ENCODE results near the gene MAVS. TPM values are rescaled to one million over a fixed set of nuclear protein-coding genes. Genes with fewer than 3 reads are reported as not detected.

MAVS gene
- total and polyA plus RNA-seq, 4 donors: 13.2 to 39.6 (median 20.9) TPM

GRCh38 chr20:3803289-3803688 lies 43.3 kb upstream of the MAVS start:
- Histone ChIP-seq H3K4me1 (ENCODE audit: control insufficient read depth in 5 of 5, insufficient read depth in 5 of 5, low read length in 5 of 5) (peaks cover 4 to 55% (median 26%) of the 10 kb centered on the region in 5 donors), H3K9me3 (ENCODE audit: control insufficient read depth in 4 of 4, insufficient read depth in 3 of 4, low read length in 3 of 4) (no peaks in the 10 kb centered on the region), H3K27me3 (ENCODE audit: control insufficient read depth in 3 of 3, insufficient read depth in 3 of 3, low read length in 2 of 3) (no peaks in the 10 kb centered on the region), H3K9ac (ENCODE audit: insufficient read depth in 1 of 2, low read length in 2 of 2) (no peak overlapping the region), H3K27ac (ENCODE audit: low read depth in 1 of 2, low read length in 1 of 2) (peak overlapping the region in 1 of 2 donors; percentile 33), H3K36me3 (ENCODE audit: control insufficient read depth in 4 of 4, insufficient read depth in 4 of 4, low read length in 4 of 4) (peaks cover 0 to 55% (median 35%) of the 10 kb centered on the region in 4 donors), H3K4me3 (no peak overlapping the region)
- 90 to 94% methylated on average over 13 to 14 of the region's 14 CpGs for WGBS, 2 donors
- DNase-seq (no peak), ATAC-seq (ENCODE audit: insufficient read depth, low FRiP score) (no peak)
- no peak for TF ChIP-seq CTCF (IDR thresholded peaks at IDR 0.05; ENCODE audit: control extremely low read depth, extremely low read depth)

- ATAC-seq (ENCODE audit: insufficient read depth, low FRiP score): no peak
- H3K27ac ChIP-seq (ENCODE audit: low read depth in 1 of 2, low read length in 1 of 2): peak overlapping the region in 1 of 2 donors; percentile 33
- H3K9ac ChIP-seq (ENCODE audit: insufficient read depth in 1 of 2, low read length in 2 of 2): no peak overlapping the region
- no peak for TF ChIP-seq CTCF (IDR thresholded peaks at IDR 0.05; ENCODE audit: control extremely low read depth, extremely low read depth)
- H3K4me1 ChIP-seq (ENCODE audit: control insufficient read depth in 5 of 5, insufficient read depth in 5 of 5, low read length in 5 of 5): peaks cover 4 to 51% (median 26%) of the 10 kb centered on the region in 5 donors
- H3K9me3 ChIP-seq (ENCODE audit: control insufficient read depth in 4 of 4, insufficient read depth in 3 of 4, low read length in 3 of 4): no peaks in the 10 kb centered on the region
- WGBS, 2 donors: 79 to 86% methylated on average over 6 of the region's 6 CpGs
- DNase-seq: no peak
- no peaks in the 10 kb centered on the region for H3K27me3 ChIP-seq (ENCODE audit: control insufficient read depth in 3 of 3, insufficient read depth in 3 of 3, low read length in 2 of 3)
- peaks cover 0 to 52% (median 35%) of the 10 kb centered on the region in 4 donors for H3K36me3 ChIP-seq (ENCODE audit: control insufficient read depth in 4 of 4, insufficient read depth in 4 of 4, low read length in 4 of 4)
- no peak overlapping the region for H3K4me3 ChIP-seq
Measured at GRCh38 chr20:3803854-3804253, 42.8 kb upstream of the MAVS start.

- H3K4me1 ChIP-seq (ENCODE audit: control insufficient read depth in 5 of 5, insufficient read depth in 5 of 5, low read length in 5 of 5): peaks cover 4 to 46% (median 25%) of the 10 kb centered on the region in 5 donors
- no peak for TF ChIP-seq CTCF (IDR thresholded peaks at IDR 0.05; ENCODE audit: control extremely low read depth, extremely low read depth)
- H3K27me3 ChIP-seq (ENCODE audit: control insufficient read depth in 3 of 3, insufficient read depth in 3 of 3, low read length in 2 of 3): no peaks in the 10 kb centered on the region
- no peak for ATAC-seq (ENCODE audit: insufficient read depth, low FRiP score)
- no peaks in the 10 kb centered on the region for H3K9me3 ChIP-seq (ENCODE audit: control insufficient read depth in 4 of 4, insufficient read depth in 3 of 4, low read length in 3 of 4)
- WGBS, 2 donors: 60 to 61% methylated on average over 11 of the region's 11 CpGs
- peak overlapping the region in 1 of 2 donors; percentile 76 for H3K27ac ChIP-seq (ENCODE audit: low read depth in 1 of 2, low read length in 1 of 2)
- DNase-seq: no peak
- no peak overlapping the region for H3K9ac ChIP-seq (ENCODE audit: insufficient read depth in 1 of 2, low read length in 2 of 2)
- H3K36me3 ChIP-seq (ENCODE audit: control insufficient read depth in 4 of 4, insufficient read depth in 4 of 4, low read length in 4 of 4): peaks cover 0 to 51% (median 35%) of the 10 kb centered on the region in 4 donors
- H3K4me3 ChIP-seq: no peak overlapping the region
Measured at GRCh38 chr20:3804254-3804751, 42.3 kb upstream of the MAVS start.

- H3K36me3 ChIP-seq (ENCODE audit: control insufficient read depth in 4 of 4, insufficient read depth in 4 of 4, low read length in 4 of 4): peaks cover 0 to 48% (median 34%) of the 10 kb centered on the region in 4 donors
- H3K27ac ChIP-seq (ENCODE audit: low read depth in 1 of 2, low read length in 1 of 2): peak overlapping the region in 1 of 2 donors; percentile 76
- H3K9me3 ChIP-seq (ENCODE audit: control insufficient read depth in 4 of 4, insufficient read depth in 3 of 4, low read length in 3 of 4): no peaks in the 10 kb centered on the region
- H3K4me3 ChIP-seq: no peak overlapping the region
- no peaks in the 10 kb centered on the region for H3K27me3 ChIP-seq (ENCODE audit: control insufficient read depth in 3 of 3, insufficient read depth in 3 of 3, low read length in 2 of 3)
- TF ChIP-seq CTCF (IDR thresholded peaks at IDR 0.05; ENCODE audit: control extremely low read depth, extremely low read depth): no peak
- no peak for DNase-seq
- H3K9ac ChIP-seq (ENCODE audit: insufficient read depth in 1 of 2, low read length in 2 of 2): no peak overlapping the region
- WGBS, 2 donors: 91 to 92% methylated on average over 11 of the region's 11 CpGs
- H3K4me1 ChIP-seq (ENCODE audit: control insufficient read depth in 5 of 5, insufficient read depth in 5 of 5, low read length in 5 of 5): peaks cover 4 to 43% (median 25%) of the 10 kb centered on the region in 5 donors
- no peak for ATAC-seq (ENCODE audit: insufficient read depth, low FRiP score)
Measured at GRCh38 chr20:3804781-3805180, 41.9 kb upstream of the MAVS start.
